H1 (cell line): ENCODE results near the gene GRID2. TPM values are rescaled to one million over a fixed set of nuclear protein-coding genes. Genes with fewer than 3 reads are reported as not detected.
A peak's percentile ranks its signal among the peaks of the same experiment; 100 is the strongest.

Experiments used
- ASH2L ChIP-seq: fragments of 200-600, 300-600 bp; sonication (generic); IDR thresholded peaks from one replicate; pipeline ENCODE4 v1.7.1; 2017; ENCODE audit warnings: low read length
- BACH1 ChIP-seq: IDR thresholded peaks from 2 replicates; pipeline ENCODE4 v1.6.1; 2012; ENCODE audit warnings: low read length, improper control_type of control experiment
- BCL11A ChIP-seq, 2 experiments: IDR thresholded peaks; one replicate each; pipeline ENCODE4 v1.6.1; 2011; ENCODE audit warnings: low read depth in 2 of 2, low read length in 2 of 2, mild to moderate bottlenecking in 2 of 2
- CREB1 ChIP-seq: IDR thresholded peaks from 2 replicates; pipeline ENCODE4 v1.6.1; 2012; ENCODE audit warnings: inconsistent platforms
- HDAC2 ChIP-seq, 2 experiments: fragments of 300-600 bp in 1 of 2; sonication (generic) in 1 of 2; IDR thresholded peaks; 2 replicates each; pipeline ENCODE4 v1.6.1; 2011 to 2012; ENCODE audit warnings: low read depth in 2 of 2, low read length in 2 of 2, mild to moderate bottlenecking in 2 of 2, moderate library complexity in 2 of 2, borderline replicate concordance in 1 of 2, inconsistent platforms in 1 of 2
- JUND ChIP-seq: IDR thresholded peaks from 2 replicates; pipeline ENCODE4 v1.6.1; 2011; ENCODE audit warnings: mild to moderate bottlenecking, improper control_type of control experiment, low read length
- MAFK ChIP-seq: IDR thresholded peaks from 2 replicates; pipeline ENCODE4 v1.6.1; 2012; ENCODE audit warnings: low read depth, mild to moderate bottlenecking, improper control_type of control experiment, low read length
- POU5F1 ChIP-seq: IDR thresholded peaks from 2 replicates; pipeline ENCODE4 v1.6.1; 2011; ENCODE audit warnings: low read depth, mild to moderate bottlenecking, low read length, moderate library complexity
- RFX5 ChIP-seq: IDR thresholded peaks from 2 replicates; pipeline ENCODE4 v1.6.1; 2011; ENCODE audit warnings: low read depth, low read length, improper control_type of control experiment, borderline replicate concordance
- RNF2 ChIP-seq: fragments of 200-900, 300-1000 bp; sonication (generic); IDR thresholded peaks from 2 replicates; pipeline ENCODE4 v1.7.1; 2016; ENCODE audit warnings: borderline replicate concordance, low read depth, mild to moderate bottlenecking, antibody characterized with exemption, low read length; ENCODE audit not compliant: poor library complexity, severe bottlenecking; ENCODE audit errors: missing control alignments
- RXRA ChIP-seq: IDR thresholded peaks from 2 replicates; pipeline ENCODE4 v1.6.1; 2011; ENCODE audit warnings: low read depth, mild to moderate bottlenecking, low read length, moderate library complexity; ENCODE audit not compliant: insufficient read depth
- SIN3A ChIP-seq, 2 experiments: IDR thresholded peaks in 1 of 2; conservative IDR thresholded peaks in 1 of 2; 2 replicates each; pipeline ENCODE4 v1.6.1; 2011 to 2012; ENCODE audit warnings: low read length in 2 of 2, improper control_type of control experiment in 1 of 2, low read depth in 1 of 2, mild to moderate bottlenecking in 1 of 2
- SIRT6 ChIP-seq: IDR thresholded peaks from one replicate; pipeline ENCODE4 v1.7.1; 2012; ENCODE audit warnings: low read length, inconsistent platforms
- SIX5 ChIP-seq: IDR thresholded peaks from 2 replicates; pipeline ENCODE4 v1.6.1; 2011; ENCODE audit warnings: mild to moderate bottlenecking, low read depth, low read length
- SP1 ChIP-seq: IDR thresholded peaks from 2 replicates; pipeline ENCODE4 v1.6.1; 2011; ENCODE audit warnings: low read depth, low read length
- SP4 ChIP-seq: IDR thresholded peaks from 2 replicates; pipeline ENCODE4 v1.6.1; 2012; ENCODE audit warnings: low read length, inconsistent platforms
- TAF7 ChIP-seq: optimal IDR thresholded peaks from 2 replicates; pipeline ENCODE3; 2011; ENCODE audit warnings: low read depth, mild to moderate bottlenecking, inconsistent platforms, low read length, moderate library complexity, borderline replicate concordance
- TEAD4 ChIP-seq: IDR thresholded peaks from 2 replicates; pipeline ENCODE4 v1.6.1; 2012; ENCODE audit warnings: low read depth, low read length, inconsistent platforms, mixed read lengths
- polyA plus RNA-seq, 7 experiments: library from polyadenylated mRNA; depleted of rRNA in 3 of 7; stranded (reverse) in 5 of 7; unstranded in 2 of 7; fragments of >200 nt in 5 of 7; fragments of 200-250 nt in 2 of 7; gene quantifications; 1 replicate in 5 of 7; 2 replicates in 1 of 7; 4 replicates in 1 of 7; pipeline versions ENCODE4 v1.2.1 to v1.2.3, GENCODE V29; 2011 to 2013; ENCODE audit warnings: missing spikeins in 2 of 7, mixed read lengths in 2 of 7
- total RNA-seq: library from RNA; stranded (reverse); fragmentation: NEBNext Ultra II Directional; extraction: Animal tissue kit (Norgen Biotek cat#: 25700); gene quantifications from 2 replicates; pipeline ENCODE4 v1.2.1, GENCODE V29; 2021

GRID2 gene
- total and polyA plus RNA-seq, 2 of the 8 experiments (the other 6 are each of a cell fraction or from before 2014, with no cell fraction given): 31.1 to 81.9 TPM

DNA sequence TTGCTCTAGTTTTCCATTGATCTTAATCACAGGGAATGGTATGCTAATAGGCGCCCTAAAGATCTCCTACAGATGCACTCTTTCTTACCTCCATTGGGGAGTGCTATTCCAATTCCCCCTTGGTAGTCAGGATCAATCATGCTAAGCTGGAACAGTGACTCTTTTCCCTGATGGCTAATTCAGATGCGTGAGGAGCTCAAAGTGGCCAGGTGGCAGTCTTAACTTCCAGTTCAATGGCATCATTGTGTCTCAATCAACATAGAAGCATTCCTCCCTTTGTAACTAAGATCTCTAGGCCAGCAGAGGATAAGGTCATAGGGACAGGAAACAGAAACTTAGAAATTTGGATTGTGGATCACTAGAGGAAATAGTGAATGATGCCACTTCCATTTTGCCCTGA, 216.8 kb downstream of the GRID2 start (continued):
- TF ChIP-seq TEAD4 (peak; percentile 89), RXRA (no peak), SP1 (peak; percentile 80), SIX5 (no peak), RFX5 (no peak), ASH2L (no peak), RNF2 (no peak), TAF7 (peak; percentile 30), JUND (no peak), POU5F1 (0 out of 2 replicates have a peak, but pooled peaks have one; percentile 40), BCL11A (IDR thresholded peaks at IDR 0.05; ENCODE audit: low read depth in 2 of 2, low read length in 2 of 2) (no peak), BACH1 (no peak), CREB1 (peak; percentile 58; the same call in 1 of the 2 replicates), SIRT6 (no peak), HDAC2 (IDR thresholded peaks at IDR 0.05; ENCODE audit: borderline replicate concordance in 1 of 2, low read depth in 2 of 2, low read length in 2 of 2) (no peak), SIN3A (conservative IDR thresholded peaks at IDR 0.05 in 1 of 2, IDR thresholded peaks at IDR 0.05 in 1 of 2; ENCODE audit: low read depth in 1 of 2, low read length in 2 of 2) (no peak), MAFK (no peak), SP4 (no peak; the same call in 1 of the 2 replicates)
